ENCODE measurements around the gene LAMC3.

Gene LAMC3

DNA sequence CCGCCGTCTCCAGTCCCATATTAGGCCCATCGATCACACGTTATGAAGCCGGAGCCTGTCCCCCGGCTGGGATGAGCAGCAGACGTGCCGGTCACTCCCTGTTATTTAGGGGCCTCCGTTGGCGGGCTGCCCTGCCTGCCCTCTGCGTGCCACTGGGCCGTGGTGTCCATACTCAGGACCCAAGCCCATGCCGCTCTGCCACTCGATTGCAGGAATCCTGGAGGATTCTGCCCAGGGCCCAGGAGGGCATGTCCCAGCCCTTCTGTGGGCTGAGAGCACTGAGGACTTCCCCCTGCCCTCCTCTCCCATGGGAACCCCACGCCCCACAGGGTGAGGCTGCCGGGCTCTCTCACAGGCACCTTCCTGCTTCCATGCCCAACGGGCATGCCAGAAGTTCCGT lies 19.6 kb upstream of the LAMC3 start:
- TF ChIP-seq, protein P1, sequence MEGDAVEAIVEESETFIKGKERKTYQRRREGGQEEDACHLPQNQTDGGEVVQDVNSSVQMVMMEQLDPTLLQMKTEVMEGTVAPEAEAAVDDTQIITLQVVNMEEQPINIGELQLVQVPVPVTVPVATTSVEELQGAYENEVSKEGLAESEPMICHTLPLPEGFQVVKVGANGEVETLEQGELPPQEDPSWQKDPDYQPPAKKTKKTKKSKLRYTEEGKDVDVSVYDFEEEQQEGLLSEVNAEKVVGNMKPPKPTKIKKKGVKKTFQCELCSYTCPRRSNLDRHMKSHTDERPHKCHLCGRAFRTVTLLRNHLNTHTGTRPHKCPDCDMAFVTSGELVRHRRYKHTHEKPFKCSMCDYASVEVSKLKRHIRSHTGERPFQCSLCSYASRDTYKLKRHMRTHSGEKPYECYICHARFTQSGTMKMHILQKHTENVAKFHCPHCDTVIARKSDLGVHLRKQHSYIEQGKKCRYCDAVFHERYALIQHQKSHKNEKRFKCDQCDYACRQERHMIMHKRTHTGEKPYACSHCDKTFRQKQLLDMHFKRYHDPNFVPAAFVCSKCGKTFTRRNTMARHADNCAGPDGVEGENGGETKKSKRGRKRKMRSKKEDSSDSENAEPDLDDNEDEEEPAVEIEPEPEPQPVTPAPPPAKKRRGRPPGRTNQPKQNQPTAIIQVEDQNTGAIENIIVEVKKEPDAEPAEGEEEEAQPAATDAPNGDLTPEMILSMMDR (IDR thresholded peaks at IDR 0.05; ENCODE audit: extremely low read depth, missing control alignments) = no peak
- no peak for DNase-seq (ENCODE audit: low spot score)

DNA sequence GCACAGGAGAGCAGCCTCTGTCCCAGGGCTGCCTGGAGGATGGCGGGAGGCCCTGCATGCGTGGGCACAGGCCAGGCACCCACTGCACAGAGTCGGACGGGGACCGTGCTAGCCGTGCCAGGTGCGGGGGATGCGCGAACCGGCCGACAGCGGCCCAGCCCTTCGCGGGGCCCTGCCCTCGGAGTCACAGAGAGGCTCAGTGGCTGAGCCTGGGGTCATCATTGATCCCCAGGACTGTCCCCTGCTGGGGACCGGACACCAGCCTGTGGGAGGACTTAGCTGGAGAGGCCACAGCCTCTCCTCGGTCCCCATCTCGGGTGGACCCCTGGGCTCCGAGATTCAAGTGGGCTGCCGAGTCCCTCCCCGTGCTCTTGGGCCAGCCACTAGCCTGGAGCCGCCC lies 19.1 kb upstream of the LAMC3 start:
- DNase-seq (ENCODE audit: low spot score) = no peak
- TF ChIP-seq, protein P1 (IDR thresholded peaks at IDR 0.05; ENCODE audit: extremely low read depth, missing control alignments) = no peak

DNA sequence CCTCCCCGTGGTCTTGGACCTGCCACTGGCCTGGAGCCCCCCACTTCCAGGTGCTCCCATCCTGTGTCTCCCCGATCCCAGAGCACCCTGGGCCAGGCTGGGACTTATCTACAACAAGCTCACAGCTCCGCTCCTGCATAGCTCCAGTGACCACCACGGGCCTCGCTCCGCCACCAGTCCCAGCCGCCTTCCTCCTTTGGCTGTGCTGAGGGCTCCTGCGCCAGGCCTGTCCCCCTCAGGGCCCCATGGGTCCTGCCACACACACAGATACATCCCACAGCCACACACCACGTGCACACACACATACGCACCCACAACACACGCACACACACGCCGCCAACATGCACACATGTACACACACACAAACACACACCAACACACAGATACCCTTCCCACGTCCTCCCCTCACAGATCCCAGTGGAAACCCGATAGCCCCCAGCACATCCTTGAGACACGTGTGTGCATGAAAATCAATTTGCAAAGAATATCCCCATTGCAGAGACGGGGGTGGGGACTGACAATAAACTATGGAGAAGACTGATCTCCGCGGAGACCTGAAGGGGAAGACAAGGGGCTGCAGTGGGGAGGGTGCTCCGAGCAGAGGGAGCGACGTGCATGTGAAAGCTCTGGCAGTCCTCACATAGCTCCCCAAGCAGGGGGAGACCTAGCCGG lies 18.5 kb upstream of the LAMC3 start:
- TF ChIP-seq, protein P1 (IDR thresholded peaks at IDR 0.05; ENCODE audit: extremely low read depth, missing control alignments) = no peak
- DNase-seq (ENCODE audit: low spot score) = no peak

DNA sequence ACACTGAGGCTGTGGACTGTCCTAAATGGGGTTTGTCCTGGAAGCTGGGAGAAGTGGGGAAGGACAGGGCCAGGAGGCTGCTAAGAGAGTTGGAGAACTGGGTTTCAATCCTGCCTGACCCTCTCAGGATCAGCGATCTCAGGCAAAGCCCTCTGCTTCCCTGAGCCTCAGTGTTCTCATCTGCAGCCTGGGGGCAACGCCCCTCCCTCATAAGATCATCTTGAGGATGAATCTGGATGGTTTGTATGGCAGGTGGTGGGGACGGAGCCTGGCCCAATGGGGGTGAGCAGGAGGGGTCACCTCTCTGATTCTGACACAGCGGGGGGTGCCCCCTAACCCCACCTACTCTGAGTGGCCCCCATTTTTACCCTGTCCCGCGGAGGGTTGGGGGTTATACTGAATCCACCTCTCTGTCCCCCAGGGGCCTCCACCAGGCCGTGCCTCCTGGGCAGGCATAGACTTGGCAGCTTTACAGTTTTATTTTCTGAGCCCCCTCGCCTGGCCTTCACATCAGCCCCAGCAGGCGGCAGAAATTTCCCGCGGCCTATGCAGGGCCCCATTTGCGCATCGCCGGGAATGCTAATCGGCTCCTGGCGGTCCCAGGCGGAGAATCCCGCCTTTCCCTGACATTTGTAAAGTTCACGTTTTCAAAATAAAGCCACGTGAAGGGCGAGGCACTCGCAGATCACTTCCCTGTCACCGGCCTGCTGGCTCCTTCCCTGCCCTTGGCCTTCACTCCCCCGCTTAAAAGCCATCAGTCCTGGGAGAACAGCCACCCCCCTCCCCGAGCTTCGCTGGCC lies 17.8 kb upstream of the LAMC3 start:
- DNase-seq (ENCODE audit: low spot score) = no peak
- TF ChIP-seq, protein P1 (IDR thresholded peaks at IDR 0.05; ENCODE audit: extremely low read depth, missing control alignments) = no peak

DNA sequence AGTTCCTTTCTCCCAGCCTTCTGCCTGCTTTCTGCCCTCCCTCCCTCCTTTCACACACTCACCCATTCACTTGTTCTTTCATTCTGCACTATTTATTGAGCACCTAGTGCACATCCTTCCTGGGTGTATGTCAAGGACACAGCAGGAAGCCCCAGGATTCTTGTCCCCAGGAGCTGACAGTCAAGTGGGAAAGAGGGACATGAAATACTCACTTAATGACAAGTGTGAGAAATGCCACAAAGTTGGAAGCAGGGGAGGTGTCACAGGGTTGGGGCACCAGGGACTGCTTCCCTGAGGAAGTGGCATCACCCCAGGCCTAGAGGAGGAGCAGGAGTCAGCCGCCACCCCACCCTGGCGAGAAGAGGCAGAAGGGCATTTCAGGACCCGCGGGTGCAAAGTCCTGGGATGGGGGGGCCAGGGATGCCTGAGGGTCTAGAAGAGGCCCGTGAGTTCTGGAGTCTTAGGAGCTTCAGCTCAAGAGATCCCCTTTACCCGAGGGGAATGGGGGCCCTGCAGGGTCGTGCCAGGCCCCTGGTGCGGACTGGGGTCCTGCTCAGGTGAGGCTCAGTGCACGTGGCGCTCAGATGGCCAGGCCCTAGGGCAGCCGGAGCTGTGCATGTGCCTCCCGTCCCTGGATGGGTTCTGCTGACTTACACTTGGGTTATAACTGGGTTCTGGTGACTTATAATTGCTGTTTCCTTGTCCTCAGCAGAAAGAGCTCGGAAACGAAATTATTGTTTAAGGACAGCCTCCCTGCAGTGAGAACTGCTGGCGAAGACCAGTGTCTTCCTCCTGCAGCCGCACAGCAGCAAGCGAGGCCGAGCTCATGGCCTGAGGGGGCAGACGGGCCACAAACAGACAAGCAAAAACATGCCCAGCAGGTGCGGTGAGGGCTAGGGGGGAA lies 16.9 kb upstream of the LAMC3 start:
- no peak for DNase-seq (ENCODE audit: low spot score)
- TF ChIP-seq, protein P1 (IDR thresholded peaks at IDR 0.05; ENCODE audit: extremely low read depth, missing control alignments) = no peak

DNA sequence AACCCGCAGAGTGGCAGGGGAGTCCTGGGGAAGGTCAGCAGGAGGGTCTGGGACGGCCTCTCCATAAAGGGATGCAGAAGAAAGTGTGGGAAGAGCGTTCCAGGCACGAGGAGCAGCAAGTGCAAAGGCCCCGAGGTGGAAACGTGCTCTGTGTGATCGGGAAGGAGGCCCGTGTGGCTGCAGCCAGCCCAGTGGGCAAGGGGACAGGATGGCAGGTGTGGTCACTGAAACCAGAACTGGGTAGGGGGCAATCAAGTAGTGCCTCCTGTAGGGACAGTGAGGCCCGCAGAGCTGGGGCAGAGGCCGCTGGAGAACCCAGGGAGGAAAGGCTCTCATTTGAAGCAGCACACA lies 16.3 kb upstream of the LAMC3 start:
- DNase-seq (ENCODE audit: low spot score) = no peak
- TF ChIP-seq, protein P1 (IDR thresholded peaks at IDR 0.05; ENCODE audit: extremely low read depth, missing control alignments) = no peak
